AG08396 (cell line): Measurements from ENCODE around the gene HDGF.
A peak's percentile ranks its signal among the peaks of the same experiment; 100 is the strongest.

Experiments used
- DNase-seq: peaks from one replicate; pipeline ENCODE4 v3.0.0; 2012; ENCODE audit warnings: low spot score, mixed read lengths

Gene HDGF

GRCh38 chr1:156746728-156747631 lies 4.5 kb downstream of the HDGF start:
- DNase-seq, result peak; percentile 93

- DNase-seq, result no peak
Observed at GRCh38 chr1:156746406-156746727, 5.1 kb downstream of the HDGF start.

DNA sequence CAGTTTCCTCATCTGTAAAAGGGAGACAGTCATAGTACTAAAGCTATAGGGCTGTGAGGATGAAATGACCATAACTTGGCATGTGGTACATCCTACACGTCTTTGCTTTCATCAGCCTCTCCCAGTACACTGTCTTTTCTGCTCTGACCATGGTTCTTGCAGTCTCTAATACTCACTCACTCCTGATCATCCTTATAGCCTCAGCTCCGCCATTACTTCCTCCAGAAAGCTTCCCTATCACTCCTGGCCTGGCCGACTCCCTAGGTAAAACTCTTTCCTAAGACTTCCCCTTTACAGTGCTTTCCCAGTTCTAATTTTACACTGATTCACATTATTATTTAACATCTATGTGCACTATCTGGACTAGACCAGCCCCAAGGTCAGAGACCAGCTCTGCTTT lies 5.6 kb downstream of the HDGF start:
- DNase-seq, result no peak

GRCh38 chr1:156744786-156745419 lies 6.6 kb downstream of the HDGF start:
- DNase-seq, result no peak

GRCh38 chr1:156744344-156744743 lies 7.1 kb downstream of the HDGF start:
- no peak for DNase-seq

- no peak for DNase-seq
Observed at GRCh38 chr1:156743367-156744302, 7.8 kb downstream of the HDGF start.

DNA sequence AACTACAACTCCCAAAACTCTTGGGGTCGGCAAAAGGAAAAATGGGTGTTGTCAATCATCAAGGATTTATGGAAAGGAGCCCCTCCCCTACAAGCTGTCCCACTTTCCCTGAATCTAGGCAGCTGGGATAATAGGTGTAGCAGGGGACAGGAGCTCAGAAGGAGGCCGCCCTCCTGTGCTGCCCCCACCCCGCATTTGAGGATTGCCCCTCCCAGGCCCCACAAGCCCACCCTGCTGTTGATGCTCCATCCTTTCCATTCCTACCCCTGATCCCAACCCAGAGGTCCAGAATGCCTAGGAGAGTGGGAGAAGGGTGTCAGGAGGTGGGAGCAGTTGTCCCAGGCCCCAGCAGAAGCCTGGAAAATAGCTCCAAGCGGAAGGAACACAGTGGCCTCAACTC lies 8.7 kb downstream of the HDGF start:
- no peak for DNase-seq

- DNase-seq, result no peak
Observed at GRCh38 chr1:156742017-156742416, 9.5 kb downstream of the HDGF start.

GRCh38 chr1:156741481-156741983 lies 9.9 kb downstream of the HDGF start:
- DNase-seq, result no peak

DNA sequence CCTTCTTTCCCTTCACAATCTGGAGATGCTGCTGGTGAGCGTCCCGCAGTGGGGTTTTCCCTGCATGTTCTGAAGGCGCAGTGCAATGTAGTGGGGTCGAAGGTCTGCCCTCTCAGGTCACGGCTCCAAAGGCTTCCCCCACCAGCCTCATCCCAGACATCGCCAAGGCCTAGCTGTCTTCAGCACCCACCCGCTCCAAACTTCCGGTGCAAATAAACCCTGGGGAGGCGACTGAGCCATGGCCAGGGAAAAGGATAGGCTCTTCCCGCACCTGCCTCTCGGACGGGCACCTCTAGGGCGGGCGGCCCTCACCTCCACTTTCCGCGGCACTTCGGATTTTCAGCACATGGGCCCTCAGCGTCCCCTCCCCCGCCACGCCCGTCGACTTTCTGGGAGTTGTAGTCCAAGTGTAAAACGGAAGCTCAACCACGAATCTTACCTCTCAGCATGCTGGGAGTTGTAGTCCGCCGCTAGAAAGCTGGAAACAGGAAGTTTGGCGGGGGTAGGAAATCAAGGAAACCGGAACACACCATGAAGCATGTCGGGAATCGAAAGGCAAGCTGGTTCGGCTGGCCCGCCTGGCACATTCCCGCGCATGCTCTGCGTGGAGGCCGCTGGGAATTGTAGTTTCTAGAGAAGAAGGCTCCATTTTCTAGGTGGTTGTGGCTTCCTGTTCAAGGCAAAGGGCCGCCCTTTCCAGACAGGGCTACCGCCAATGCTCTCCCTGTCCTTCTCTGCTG lies 10.6 kb downstream of the HDGF start, which contains the start of gene MRPL24:
Gene MRPL24 (minus strand): TSS at position 348 of the 740 bp plus-strand sequence. CDS start 2,384 bp downstream, outside the sequence.
- DNase-seq, result peak; percentile 94

GRCh38 chr1:156740237-156740740 lies 11.2 kb downstream of the HDGF start:
- no peak for DNase-seq

GRCh38 chr1:156738916-156739315 lies 12.6 kb downstream of the HDGF start:
- DNase-seq, result no peak

- no peak for DNase-seq
Observed at GRCh38 chr1:156738407-156738806, 13.1 kb downstream of the HDGF start.

DNA sequence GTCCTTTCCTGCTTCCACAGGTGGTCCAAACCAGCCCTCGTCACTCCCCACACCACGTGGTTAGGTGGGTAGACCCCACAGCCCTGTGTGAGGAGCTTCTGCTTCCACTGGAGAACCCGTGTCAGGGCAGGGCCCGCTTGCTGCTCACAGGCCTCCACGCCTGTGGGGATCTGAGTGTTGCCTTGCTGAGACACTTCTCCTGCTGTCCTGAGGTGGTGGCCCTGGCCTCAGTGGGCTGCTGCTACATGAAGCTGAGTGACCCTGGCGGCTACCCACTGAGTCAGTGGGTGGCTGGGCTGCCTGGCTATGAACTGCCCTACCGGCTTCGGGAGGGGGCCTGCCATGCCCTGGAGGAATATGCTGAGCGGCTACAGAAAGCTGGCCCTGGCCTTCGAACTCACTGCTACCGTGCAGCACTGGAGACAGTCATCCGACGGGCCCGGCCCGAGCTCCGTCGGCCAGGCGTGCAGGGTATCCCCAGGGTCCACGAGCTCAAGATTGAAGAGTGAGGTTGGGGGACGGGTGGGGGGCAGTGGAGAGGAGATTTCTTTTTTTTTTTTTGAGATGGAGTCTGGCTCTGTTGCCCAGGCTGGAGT lies 17.4 kb downstream of the HDGF start:
- DNase-seq, result no peak

DNA sequence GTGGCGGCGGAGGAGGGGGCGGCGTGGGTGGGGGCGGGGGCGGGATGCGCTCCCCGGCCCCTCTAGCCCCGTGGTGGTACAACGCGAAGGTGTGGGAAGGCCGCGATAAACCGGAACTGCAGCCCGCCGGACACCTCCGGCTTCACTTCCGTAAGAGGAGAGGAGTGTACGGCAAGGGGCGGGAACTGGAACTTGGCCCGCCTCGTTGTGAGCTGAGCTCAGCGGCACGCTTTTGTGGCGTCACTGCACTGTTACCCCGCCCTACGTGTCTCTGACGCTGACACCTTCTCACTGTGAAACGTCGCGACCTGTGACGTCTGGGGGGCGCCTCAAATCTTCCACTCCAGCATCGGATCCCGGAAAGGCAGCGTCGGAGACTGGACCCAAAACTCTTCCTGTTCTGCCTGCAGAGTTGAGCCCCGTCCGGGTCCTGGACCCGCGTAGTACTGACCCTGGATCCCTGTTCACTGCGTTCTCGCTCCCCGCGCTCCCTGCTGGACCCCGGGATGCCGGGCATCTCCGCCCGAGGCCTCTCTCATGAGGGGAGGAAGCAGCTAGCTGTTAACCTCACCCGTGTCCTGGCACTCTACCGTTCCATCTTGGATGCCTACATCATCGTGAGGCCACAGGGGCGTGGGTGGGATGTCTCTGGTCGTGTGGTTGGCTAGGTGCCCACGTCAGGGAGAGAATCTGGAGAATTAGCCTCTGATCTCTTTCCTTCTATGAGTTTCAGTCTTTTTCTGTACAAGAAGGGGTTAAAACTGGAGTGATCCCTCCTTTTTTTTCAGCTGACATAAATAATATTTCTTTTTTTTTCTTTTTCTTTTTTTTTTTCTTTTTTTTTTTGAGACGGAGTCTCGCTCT lies 22.6 kb downstream of the HDGF start, which contains the start of gene ISG20L2:
Gene ISG20L2 (minus strand): TSS at position 168 of the 864 bp plus-strand sequence. CDS start 1,114 bp downstream, outside the sequence.
- DNase-seq, result peak; percentile 94

DNA sequence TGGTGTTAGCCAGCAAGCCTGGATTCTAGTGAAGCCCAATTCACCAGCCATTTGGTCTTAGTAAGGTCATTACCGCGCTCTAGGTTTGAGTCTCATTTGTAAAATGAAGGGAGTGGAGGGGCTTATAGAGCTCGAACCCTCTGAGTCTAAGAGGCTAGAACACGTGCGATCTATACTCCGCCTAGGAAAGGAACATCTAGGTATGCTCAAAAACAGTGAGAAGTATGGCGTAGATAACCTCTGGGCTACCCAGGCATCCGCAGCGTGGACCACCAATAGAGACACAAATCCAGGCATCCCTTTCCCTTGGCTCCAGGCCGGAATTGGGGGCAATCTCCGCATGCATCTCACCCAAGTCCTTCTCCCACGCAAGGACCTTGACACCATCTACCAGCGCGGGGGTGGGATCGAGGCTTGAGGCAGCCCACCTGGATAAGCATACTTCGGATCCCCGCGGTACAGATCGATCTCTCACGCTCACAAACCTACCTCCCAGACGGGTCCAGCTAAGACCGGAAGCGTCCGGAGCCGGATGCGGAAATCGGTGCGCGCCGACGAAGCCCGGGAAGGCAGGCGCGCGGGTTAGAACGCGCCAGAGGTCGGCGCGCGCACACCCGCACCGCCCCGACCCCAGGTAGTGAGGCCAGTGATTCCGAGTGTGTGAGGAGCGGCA lies 23.4 kb downstream of the HDGF start, which contains the start of gene METTL25B:
Gene METTL25B (plus strand): TSS at position 544 of the 673 bp plus-strand sequence. CDS start 636 bp downstream, outside the sequence.
- DNase-seq, result peak; percentile 86

DNA sequence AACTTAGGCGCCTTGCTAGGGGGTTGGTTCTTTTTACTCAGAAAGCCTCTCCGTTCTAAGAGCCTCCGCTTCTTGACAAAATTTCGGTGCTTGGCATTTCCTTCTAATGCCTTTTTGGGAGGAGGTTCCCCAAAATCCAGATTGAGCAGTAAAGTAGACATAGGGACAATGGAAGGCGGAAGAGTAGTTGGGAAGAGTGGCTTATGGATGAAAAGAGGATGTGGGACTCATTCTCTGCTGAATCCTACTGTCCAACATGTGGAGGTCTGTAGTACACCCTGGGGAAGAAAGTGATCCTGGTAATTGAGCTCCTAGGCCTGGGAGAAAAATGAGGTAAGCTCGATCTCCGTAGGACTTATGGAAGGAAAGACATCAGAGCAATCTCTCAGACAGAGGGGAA lies 24.0 kb downstream of the HDGF start:
- no peak for DNase-seq

DNA sequence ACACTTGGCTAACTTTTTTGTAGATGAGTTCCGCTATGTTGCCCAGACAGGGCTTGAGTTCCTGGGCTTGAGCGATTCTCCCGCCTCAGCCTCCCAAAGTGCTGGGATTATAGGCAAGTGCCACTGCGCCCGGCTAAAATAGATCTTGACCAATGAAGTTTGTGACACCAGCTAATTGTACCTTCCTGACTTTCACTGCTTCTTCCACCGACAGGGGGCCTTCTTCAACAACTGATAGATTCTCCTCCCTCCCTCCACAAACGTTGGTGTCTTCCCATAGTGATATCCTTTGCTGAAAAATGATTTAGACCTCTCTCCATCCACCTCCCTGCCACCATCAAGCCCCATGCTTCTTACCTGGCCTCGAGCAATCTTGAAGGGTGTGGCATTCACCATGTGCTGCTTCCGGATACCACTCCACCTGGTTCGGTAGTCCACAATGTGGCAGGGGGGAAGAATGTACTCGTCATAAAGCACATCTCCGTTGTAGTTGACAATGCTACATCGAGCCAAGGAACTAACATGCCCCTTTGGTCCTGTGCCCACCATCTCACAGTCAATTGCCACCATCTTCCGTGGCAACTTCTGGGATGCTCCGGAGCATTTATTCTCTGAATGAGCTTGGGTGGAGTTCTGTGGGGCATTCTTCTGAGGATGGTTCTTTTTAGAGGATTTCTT lies 24.8 kb downstream of the HDGF start:
- DNase-seq, result peak; percentile 69
